Sigmoid colon (tissue), 7 donors: ENCODE data around the gene SPOCK1. TPM values are rescaled to one million over a fixed set of nuclear protein-coding genes. Genes with fewer than 3 reads are reported as not detected.

Experiments
- DNase-seq: peaks from one replicate; pipeline ENCODE4 v3.0.0-alpha.2; 2019
- H3K27ac ChIP-seq, 4 donors: fragments of 200-600 bp; sonication (generic); one replicate each; pipeline ENCODE4 v1.5.1; 2016 to 2019; ENCODE audit warnings: mild to moderate bottlenecking in 1 of 4
- H3K27me3 ChIP-seq, 3 donors: fragments of 200-600 bp; sonication (generic); one replicate each; pipeline ENCODE4 v1.5.1; 2019; ENCODE audit warnings: mild to moderate bottlenecking in 1 of 3
- H3K36me3 ChIP-seq, 4 donors: fragments of 200-600 bp; sonication (generic); one replicate each; pipeline ENCODE4 v1.5.1; 2016 to 2019
- H3K4me1 ChIP-seq, 4 donors: fragments of 200-600 bp; sonication (generic); one replicate each; pipeline ENCODE4 v1.5.1; 2017 to 2019
- H3K4me3 ChIP-seq, 4 donors: fragments of 200-600 bp; sonication (generic); one replicate each; pipeline ENCODE4 v1.5.1; 2017 to 2019; ENCODE audit warnings: mild to moderate bottlenecking in 2 of 4, moderate library complexity in 1 of 4
- H3K9me3 ChIP-seq, 4 donors: fragments of 200-600 bp in 3 of 4; sonication (generic) in 3 of 4; one replicate each; pipeline versions ENCODE4 v1.5.1 to v1.6.1; 2013 to 2019
- CTCF ChIP-seq, 4 experiments: fragments of 450-650 bp in 3 of 4; fragments of 200-600 bp in 1 of 4; IDR thresholded peaks; one replicate each; pipeline ENCODE4 v1.5.1; 2016 to 2019; ENCODE audit warnings: antibody characterized with exemption in 4 of 4, mild to moderate bottlenecking in 3 of 4, moderate library complexity in 2 of 4
- EP300 ChIP-seq, 4 donors: sonication (generic); formaldehyde crosslinking; IDR thresholded peaks; one replicate each; pipeline ENCODE4 v1.6.1; 2017; ENCODE audit warnings: antibody characterized with exemption in 4 of 4
- POLR2A ChIP-seq, 2 donors: fragments of 450-650 bp; IDR thresholded peaks; one replicate each; pipeline ENCODE4 v1.6.1; 2016; ENCODE audit warnings: antibody characterized with exemption in 2 of 2, mild to moderate bottlenecking in 2 of 2, moderate library complexity in 2 of 2
- POLR2AphosphoS5 ChIP-seq, 4 donors: sonication (generic); formaldehyde crosslinking; IDR thresholded peaks; one replicate each; pipeline ENCODE4 v1.6.1; 2017; ENCODE audit warnings: antibody characterized with exemption in 4 of 4
- WGBS, 2 donors: extraction: QIAGEN DNeasy Blood & Tissue Kit; methylation state at CpG; one replicate each; pipeline ENCODE4 v1.1.7; 2013; 5-methylcytosine and 5-hydroxymethylcytosine counted together
- intact Hi-C: fragments of 100-400 bp; cut with DNase I; formaldehyde crosslinking; loops from one replicate; pipeline ENCODE4 v1.15.1; 2023
- polyA plus RNA-seq, 3 donors: library from polyadenylated mRNA; stranded (reverse); fragments of 200-250 nt; gene quantifications; one replicate each; pipeline ENCODE4 v1.2.3, GENCODE V29; 2013
- total RNA-seq, 4 donors: library from RNA; depleted of rRNA; stranded (reverse); fragments of >200 nt; gene quantifications; one replicate each; pipeline ENCODE4 v1.1.0, GENCODE V29; 2016
- donor health status: healthy with polysubstance abuse.
- donor health status: Bipolar disorder and iron deficiency.
- donor health status: healthy.

SPOCK1 gene
- total and polyA plus RNA-seq, 7 donors, result 2.4 to 104 (median 33.4) TPM

GRCh38 chr5:137254119-137255090 lies 244.7 kb downstream of the SPOCK1 start:
- H3K9me3 ChIP-seq, result no peaks in the 10 kb centered on the region
- H3K27ac ChIP-seq, result peak overlapping the region in 3 of 4 donors; percentile 20 to 62 (median 48)
- no peaks in the 10 kb centered on the region for H3K36me3 ChIP-seq
- TF ChIP-seq CTCF (IDR thresholded peaks at IDR 0.05) (no peak), POLR2AphosphoS5 (IDR thresholded peaks at IDR 0.05) (peak; percentile 37 to 71 (median 60)), EP300 (IDR thresholded peaks at IDR 0.05) (peak; percentile 13 to 84 (median 51)), POLR2A (IDR thresholded peaks at IDR 0.05) (no peak)
- H3K4me1 ChIP-seq, result peaks cover 0 to 22% (median 5%) of the 10 kb centered on the region in 4 donors
- WGBS, 2 donors, result 79 to 84% methylated on average over 9 of the region's 9 CpGs
- DNase-seq, result no peak
- intact Hi-C loops, result no loop called here
- H3K27me3 ChIP-seq, result no peaks in the 10 kb centered on the region
- H3K4me3 ChIP-seq, result no peak overlapping the region

- H3K36me3 ChIP-seq, result no peaks in the 10 kb centered on the region
- no peaks in the 10 kb centered on the region for H3K9me3 ChIP-seq
- H3K27ac ChIP-seq, result peak overlapping the region in 1 of 4 donors; percentile 55
- no peak overlapping the region for H3K4me3 ChIP-seq
- H3K27me3 ChIP-seq, result no peaks in the 10 kb centered on the region
- no peak for TF ChIP-seq POLR2AphosphoS5 (IDR thresholded peaks at IDR 0.05)
- TF ChIP-seq CTCF (IDR thresholded peaks at IDR 0.05), result no peak
- no peak for TF ChIP-seq EP300 (IDR thresholded peaks at IDR 0.05)
- TF ChIP-seq POLR2A (IDR thresholded peaks at IDR 0.05), result no peak
- DNase-seq, result no peak
- intact Hi-C loops, result no loop called here
- 88 to 91% methylated on average over 2 of the region's 2 CpGs for whole genome bisulfite sequencing, 2 donors
- H3K4me1 ChIP-seq, result peaks cover 0 to 22% (median 5%) of the 10 kb centered on the region in 4 donors
These were observed 246.6 kb downstream of the SPOCK1 start for GRCh38 chr5:137252512-137252911.

- 65 to 70% methylated on average over 6 of the region's 6 CpGs for WGBS, 2 donors
These were observed 248.7 kb downstream of the SPOCK1 start for GRCh38 chr5:137250421-137250820.

GRCh38 chr5:137248527-137248926 lies 250.6 kb downstream of the SPOCK1 start:
- DNase-seq, result no peak
- Histone ChIP-seq H3K4me1 (peaks cover 0 to 13% (median 0%) of the 10 kb centered on the region in 4 donors), H3K27me3 (no peaks in the 10 kb centered on the region), H3K4me3 (no peak overlapping the region), H3K36me3 (no peaks in the 10 kb centered on the region), H3K27ac (no peak overlapping the region), H3K9me3 (no peaks in the 10 kb centered on the region)
- WGBS, 2 donors, result 93 to 95% methylated on average over 3 of the region's 3 CpGs
- intact Hi-C loops, result no loop called here
- no peak for TF ChIP-seq EP300 (IDR thresholded peaks at IDR 0.05)
- TF ChIP-seq POLR2A (IDR thresholded peaks at IDR 0.05), result no peak
- no peak for TF ChIP-seq CTCF (IDR thresholded peaks at IDR 0.05)
- TF ChIP-seq POLR2AphosphoS5 (IDR thresholded peaks at IDR 0.05), result no peak

More at GRCh38 chr5:137250421-137250820, 248.7 kb downstream of the SPOCK1 start:
- no peak for DNase-seq
- Histone ChIP-seq H3K27me3 (no peaks in the 10 kb centered on the region), H3K36me3 (no peaks in the 10 kb centered on the region), H3K4me3 (no peak overlapping the region), H3K9me3 (no peaks in the 10 kb centered on the region), H3K4me1 (peaks cover 0 to 22% (median 5%) of the 10 kb centered on the region in 4 donors), H3K27ac (no peak overlapping the region)
- intact Hi-C loops, result no loop called here
- TF ChIP-seq CTCF (IDR thresholded peaks at IDR 0.05) (no peak), POLR2A (IDR thresholded peaks at IDR 0.05) (no peak), POLR2AphosphoS5 (IDR thresholded peaks at IDR 0.05) (no peak), EP300 (IDR thresholded peaks at IDR 0.05) (no peak)
